Measurements from ENCODE around the gene ARPC1A.

The ARPC1A gene

GRCh38 chr7:99390941-99391602 lies 65.4 kb downstream of the ARPC1A start:
- DNase-seq (ENCODE audit: low read depth) = no peak

- DNase-seq (ENCODE audit: low read depth) = no peak
Observed at GRCh38 chr7:99392046-99392445, 66.3 kb downstream of the ARPC1A start.

DNA sequence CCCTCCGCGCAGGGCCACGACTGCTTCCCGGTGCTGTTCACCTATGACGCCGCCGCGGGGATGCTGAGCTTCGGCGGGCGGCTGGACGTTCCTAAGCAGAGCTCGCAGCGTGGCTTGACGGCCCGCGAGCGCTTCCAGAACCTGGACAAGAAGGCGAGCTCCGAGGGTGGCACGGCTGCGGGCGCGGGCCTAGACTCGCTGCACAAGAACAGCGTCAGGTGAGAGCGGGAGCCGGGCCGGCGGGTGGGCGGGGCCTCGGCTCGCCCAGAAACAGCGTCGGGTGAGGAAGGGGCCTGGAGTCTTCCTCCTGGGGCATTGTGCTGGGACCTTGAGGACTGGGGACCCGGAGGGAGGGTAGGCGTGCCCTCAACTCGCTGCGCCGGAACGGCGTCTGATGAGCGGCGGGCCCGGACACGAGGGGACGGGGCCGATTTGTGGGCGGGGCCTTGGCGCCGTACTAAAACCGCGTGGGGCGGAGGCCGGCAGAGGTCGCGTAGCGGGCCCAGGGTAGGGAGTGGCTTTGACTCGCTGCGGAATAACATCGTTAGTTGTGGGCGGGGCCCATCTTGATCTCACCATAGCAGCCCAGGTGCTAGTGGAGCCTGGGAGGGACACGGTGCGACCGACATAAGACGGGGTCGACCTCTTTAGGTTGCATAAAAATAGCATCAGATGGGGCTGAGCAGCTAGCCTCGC lies 67.1 kb downstream of the ARPC1A start:
- peak; percentile 69 for DNase-seq (ENCODE audit: low read depth)

DNA sequence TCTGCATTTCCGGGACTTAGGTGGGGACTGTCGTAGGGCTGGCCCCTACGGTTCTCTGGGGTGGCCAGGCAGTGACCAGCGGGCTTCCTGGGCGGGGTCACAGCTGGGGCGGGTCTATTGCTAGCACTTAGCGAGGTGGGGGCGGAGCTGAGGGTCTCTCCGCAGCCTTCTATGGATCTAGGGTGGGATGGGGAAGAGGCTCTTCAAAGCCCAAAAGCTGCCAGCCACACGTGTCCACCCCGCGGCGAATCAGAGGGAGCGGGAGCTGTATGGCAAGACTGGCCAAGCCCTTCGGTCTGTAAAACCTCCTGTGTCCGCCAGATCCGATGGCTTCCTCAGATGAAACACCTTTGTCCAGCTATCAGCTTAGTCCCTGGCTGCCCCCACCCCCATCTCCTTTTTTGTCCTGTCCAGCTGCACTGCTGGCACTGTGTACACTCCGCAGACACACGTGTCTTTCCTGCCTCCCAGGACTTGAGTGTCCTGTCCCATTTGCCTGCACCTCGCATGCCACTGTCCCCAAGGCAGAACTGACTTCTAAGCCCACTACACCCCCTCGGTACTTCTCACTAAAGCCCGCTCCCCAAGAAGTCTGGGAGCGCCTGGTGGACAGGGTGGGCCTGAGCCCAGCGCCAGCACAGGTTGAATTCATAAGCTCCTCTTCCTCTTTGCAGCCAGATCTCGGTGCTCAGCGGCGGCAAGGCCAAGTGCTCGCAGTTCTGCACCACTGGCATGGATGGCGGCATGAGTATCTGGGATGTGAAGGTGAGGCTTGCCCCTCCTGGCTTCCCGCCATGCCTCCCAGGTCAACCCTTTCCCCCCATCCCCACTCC lies 67.9 kb downstream of the ARPC1A start:
- no peak for DNase-seq (ENCODE audit: low read depth)

GRCh38 chr7:99394188-99394502 lies 68.4 kb downstream of the ARPC1A start:
- no peak for DNase-seq (ENCODE audit: low read depth)

DNA sequence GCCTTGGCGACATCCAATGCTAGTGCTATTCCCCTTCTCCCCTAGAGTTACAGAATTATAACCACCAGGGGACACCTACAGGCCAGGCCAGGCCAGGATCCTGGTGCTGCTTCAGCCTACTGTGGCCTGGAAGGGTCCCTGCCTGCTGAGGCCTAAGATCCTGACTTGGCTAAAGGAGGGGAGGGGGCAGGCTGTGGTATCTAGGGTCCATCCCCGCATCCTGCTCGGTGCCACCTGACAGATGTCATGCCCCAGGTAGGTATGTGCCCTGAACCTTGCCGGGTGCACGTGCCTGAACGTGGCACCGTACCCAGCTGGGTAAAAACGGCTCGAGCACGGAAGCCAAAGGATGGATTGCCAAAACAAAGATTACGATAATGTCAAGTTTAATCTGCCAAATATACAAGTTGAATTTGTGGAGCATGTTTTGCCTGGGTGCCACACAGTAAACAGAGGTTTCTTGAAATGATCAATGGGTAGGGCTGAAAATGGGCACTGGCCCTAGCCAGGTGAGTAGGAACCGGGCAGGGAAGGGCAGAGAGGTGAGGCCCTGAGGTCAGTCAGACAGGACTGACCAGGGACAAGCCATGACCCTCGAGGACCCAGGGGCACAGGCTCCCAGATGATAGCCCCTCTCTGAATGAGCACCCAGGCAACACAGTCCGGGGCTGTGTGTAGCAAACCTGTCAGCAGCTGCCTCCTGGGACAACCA lies 70.1 kb downstream of the ARPC1A start:
- no peak for DNase-seq (ENCODE audit: low read depth)

DNA sequence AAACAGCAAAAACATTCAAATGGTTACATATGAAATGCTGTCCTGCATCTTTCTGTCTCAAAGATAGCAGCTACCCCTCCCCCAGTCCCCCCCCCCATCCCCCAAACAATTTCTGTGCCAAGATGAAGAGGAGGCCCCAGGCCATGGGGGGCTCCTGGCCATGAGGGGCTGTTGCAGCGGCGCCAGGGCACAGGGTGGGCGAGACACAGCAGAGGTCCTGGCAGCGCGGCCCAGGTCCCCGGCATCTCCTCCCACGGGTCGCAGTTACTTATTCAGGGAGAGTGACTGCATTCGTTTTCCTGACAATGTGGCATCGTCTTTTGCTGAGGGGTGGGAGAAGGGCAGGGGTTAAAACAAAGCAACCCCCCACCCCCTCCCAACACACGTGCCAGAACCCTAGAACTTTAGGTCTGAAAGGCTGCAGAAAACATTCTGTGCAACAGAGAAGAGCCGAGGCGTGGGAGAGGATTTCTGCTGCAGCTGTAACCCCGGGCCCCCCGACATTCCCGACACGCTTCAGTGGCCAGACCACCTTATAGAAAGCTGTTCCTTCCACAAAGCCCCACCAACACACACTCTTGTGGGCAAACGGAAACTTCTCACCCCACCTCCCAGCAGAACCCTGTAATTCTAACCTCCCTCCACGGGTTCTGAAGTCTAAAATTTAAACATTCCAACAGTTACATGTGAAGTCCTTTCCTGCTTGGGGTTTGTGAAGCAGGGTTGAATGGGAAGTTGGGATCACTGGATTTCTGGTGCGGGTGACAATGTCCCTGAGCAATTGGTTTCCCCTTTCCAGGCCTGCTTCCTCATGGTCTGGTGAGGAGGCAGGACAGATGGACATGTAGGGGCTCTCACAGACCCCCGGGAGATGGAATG lies 71.0 kb downstream of the ARPC1A start:
- DNase-seq (ENCODE audit: low read depth) = no peak

- DNase-seq (ENCODE audit: low read depth) = no peak
Observed at GRCh38 chr7:99397297-99397983, 71.7 kb downstream of the ARPC1A start.

DNA sequence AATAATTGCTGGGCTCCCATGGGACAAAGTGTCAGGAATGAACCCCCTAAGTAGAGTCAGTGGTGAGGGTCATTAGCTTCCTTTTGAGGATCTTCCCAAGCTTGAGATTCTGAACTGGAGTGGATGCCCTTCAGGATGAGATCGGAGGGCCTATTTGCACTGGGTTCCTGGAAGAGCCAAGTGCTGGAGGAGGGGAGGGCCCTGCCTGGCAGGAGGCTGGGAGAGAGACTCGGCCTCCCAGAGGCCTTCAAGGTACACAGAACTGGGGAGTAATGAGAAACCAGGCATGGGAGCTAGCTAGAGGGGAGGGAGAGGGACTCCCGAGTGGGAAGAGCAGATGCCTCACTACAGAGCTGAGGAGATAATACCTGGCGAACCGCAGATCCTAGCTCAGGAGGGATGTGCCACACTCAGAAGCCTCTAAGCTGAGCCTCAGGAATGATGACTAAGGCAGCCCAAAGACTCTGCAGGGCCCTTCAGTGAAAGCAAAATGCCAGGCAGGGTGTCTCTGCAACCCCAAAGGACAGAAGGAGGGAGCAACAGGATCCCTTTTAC lies 73.3 kb downstream of the ARPC1A start:
- DNase-seq (ENCODE audit: low read depth) = no peak

- no peak for DNase-seq (ENCODE audit: low read depth)
Observed at GRCh38 chr7:99399597-99399996, 73.9 kb downstream of the ARPC1A start.

- no peak for DNase-seq (ENCODE audit: low read depth)
Observed at GRCh38 chr7:99402854-99403253, 77.2 kb downstream of the ARPC1A start.

GRCh38 chr7:99403764-99404163 lies 78.1 kb downstream of the ARPC1A start:
- no peak for DNase-seq (ENCODE audit: low read depth)

DNA sequence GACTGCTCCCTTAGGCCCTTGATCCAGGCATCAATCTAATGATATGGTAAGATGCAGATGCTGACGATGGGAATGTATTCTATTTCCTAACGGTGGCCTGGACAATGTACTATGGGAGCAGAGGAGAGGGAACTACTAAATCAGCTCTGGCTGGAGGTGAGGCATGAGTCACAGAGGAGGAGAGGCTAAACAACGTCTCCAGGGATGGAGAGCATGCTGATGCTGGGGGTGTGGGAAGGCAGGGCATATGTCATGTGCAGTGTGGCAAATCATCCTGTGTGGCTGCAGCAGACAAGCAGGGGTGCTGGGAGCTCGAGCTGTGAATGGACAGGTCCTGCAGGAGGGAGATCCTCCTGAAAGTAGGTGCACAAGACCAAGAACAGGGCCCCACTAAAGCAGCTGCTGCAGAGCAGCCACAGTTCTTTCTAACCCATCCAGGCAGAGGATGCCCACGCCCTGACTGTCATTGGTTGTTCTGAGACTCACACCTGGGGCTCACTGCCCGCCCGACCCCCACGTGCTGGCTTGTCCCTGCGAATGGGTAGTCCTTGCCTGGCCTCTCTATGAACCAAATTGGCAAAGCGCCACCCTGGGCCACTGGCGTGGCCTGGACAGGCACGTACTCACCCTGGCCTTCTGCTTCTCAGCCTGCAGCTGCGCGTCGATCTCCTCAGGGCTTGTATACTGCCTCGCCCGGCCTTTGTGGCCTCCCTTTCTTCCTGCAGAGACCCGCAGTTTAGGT lies 78.7 kb downstream of the ARPC1A start:
- no peak for DNase-seq (ENCODE audit: low read depth)

GRCh38 chr7:99404977-99405320 lies 79.3 kb downstream of the ARPC1A start:
- no peak for DNase-seq (ENCODE audit: low read depth)

GRCh38 chr7:99406557-99406956 lies 80.9 kb downstream of the ARPC1A start:
- DNase-seq (ENCODE audit: low read depth) = no peak

GRCh38 chr7:99407872-99408378 lies 82.2 kb downstream of the ARPC1A start:
- peak; percentile 26 for DNase-seq (ENCODE audit: low read depth)

DNA sequence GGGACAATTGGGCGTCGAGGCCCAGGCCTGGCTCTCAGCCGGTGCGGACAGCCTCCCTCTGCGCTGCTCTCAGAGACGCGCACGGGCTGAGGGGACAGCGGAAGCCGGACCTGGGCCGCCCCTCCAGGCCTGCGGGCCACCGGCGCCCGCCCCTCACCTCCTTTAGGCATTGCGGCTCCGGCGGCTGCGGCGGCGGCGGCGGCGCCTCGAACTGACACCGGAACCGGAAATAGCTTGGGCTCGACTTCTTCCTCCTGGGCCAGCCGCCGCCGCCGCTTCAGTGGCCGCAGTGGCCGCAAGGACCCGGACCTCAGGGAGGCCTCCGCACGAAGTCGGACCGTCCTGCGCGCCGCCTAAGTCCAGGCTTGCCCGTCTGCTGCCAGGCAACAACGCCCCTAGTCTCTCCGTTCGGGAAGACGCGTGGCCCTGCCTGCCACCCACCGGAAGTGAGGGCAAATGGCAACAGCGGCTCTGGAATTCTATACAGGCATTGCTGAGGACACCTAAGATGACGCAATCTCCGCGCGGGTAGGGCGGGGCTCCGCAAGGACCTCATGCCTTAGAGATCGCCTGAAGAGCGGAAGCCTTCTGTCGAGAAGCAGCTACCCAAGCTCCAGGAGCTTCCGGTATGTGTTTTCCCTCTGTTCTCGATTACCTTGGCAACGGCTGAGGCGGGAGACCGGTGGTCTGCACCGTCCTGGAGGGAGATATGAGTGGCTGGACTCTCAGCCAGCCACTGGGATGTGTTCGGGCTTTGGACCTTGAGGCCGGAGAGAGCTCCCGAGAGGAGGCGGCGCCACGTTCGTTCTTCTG lies 82.9 kb downstream of the ARPC1A start, which contains the start of the genes BUD31 and PDAP1:
Gene BUD31 (plus strand): TSS at position 591 of the 813 bp plus-strand sequence. CDS start 2,124 bp downstream, outside the sequence.
Gene PDAP1 (minus strand): TSS at position 219 of the 813 bp plus-strand sequence. CDS start 49 bp downstream, at position 170.
- DNase-seq (ENCODE audit: low read depth) = peak; percentile 92

- DNase-seq (ENCODE audit: low read depth) = no peak
Observed at GRCh38 chr7:99409192-99409572, 83.5 kb downstream of the ARPC1A start.

DNA sequence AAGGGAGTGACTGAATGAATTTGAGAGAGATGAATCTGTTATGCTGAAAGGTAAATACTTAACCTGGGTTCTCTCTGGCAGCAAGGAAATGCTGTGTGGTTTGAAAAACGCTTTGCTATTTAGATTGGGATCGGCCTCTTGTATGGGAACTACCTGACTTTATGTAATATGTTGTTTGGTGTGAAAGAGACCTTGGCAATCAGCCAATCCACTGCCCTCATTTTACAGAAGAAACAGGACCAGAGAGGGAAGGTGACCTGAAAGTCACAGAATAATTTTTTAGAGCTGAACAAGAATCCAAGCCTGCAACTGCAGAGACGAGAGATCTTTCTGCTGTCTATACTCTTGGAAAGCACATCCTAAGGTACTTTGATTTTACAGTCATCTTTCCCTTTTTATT lies 84.1 kb downstream of the ARPC1A start:
- no peak for DNase-seq (ENCODE audit: low read depth)
